ENCODE measurements around the gene PMAIP1.
A peak's percentile ranks its signal among the peaks of the same experiment; 100 is the strongest.

PMAIP1 gene

DNA sequence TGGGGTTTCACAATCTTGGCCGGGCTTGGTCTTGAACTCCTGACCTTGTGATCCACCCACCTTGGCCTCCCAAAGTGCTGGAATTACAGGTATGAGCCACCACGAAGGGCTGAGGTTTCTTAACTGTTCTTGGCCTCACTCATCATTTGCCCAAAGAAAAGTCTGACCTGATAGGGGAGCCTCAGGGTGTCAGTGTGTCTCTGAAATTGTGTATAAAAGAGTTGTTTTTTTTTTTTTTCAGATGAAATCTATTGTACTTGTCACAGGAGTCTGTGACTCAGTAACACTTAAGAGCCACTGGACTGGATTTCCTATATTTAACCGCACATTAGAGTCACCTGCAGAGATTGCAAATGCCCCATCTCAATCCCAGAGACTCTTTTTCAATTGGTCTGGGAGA lies 16.9 kb downstream of the PMAIP1 start:
- no peak for DNase-seq

DNA sequence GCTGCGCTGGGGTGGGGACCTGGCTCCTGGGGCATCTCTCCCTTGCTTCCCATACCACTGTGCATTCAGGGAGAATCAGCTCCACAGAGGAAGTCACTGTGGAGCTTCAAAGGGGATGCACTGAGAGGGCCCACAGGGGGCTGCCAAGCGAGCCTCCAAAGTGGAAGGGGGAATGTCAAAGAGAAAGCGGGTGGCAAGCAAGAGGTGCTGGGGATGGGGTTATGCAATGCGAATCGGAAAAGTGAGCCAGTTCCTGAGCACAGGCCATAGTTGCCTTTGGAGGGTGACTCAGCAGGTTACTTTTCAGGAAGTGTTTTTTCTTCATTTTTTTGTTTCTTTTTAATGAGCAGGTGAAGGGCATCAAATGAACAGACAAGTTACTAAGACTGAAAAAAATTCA lies 17.6 kb downstream of the PMAIP1 start:
- DNase-seq = no peak

DNA sequence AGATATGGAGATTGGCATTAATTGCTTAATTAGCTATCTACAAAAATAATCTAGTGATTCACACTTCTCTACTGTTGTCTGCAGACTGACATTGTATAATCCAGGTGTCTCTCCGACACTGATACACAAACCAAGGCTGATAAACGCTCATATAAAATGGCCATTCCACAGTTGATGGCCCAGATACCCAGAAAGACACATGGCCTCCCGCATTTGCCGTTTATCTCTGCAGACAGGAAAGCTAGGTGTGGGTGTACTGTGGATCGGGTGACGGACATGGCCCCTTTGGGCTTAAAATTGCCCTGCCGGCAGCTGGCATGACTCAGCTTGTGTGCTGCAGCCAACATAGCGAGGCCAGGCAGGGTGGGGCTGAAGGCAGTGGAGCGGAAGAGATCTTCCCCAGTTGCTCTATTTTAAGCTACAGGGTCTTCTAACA lies 18.5 kb downstream of the PMAIP1 start:
- DNase-seq = peak; percentile 81

DNA sequence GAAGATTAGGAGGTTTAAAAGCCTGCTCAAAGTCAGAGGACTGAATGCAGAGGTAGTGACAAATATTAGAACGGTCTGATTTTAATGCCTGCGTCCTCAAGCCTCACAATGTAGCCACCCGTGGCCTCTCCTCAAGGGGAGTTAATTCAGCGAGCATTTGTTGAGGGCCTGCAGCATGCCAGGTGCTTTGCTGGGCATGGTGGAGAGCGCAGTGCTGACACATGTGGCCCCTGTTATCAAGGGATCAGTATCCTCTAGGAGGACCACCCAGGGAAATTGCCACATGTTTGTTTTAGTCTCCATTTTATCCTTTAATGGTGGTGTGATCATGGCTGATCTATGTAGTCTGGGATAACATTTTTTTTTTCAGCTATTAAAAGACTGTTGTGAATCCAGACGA lies 19.2 kb downstream of the PMAIP1 start:
- DNase-seq = peak; percentile 81

DNA sequence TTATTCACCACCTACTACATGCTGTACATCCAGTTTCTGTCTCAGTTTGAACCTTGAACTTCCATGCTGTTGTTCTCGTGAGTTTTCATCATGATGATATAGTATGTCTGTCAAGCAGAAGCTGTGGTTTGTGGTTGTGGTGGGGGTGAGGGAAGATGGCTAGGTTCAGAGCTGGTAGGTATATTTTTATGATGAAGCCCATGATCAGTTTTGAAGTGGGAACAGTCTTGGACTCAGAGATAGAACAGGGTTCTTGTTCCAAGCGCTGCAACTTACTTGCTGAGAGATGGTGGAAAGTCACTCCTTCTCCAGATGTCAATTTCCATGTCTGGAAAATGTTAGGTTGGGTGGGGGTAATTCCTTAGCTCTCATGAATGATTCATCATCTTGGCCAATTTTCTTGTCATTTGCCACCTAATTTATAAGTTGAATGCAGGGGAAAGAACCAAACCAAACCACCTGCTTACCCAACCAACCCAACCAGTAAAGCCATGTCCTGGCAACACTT lies 21.6 kb downstream of the PMAIP1 start:
- DNase-seq = no peak

GRCh38 chr18:59923539-59924196 lies 23.9 kb downstream of the PMAIP1 start:
- DNase-seq = no peak

GRCh38 chr18:59926131-59926530 lies 26.3 kb downstream of the PMAIP1 start:
- DNase-seq = no peak

DNA sequence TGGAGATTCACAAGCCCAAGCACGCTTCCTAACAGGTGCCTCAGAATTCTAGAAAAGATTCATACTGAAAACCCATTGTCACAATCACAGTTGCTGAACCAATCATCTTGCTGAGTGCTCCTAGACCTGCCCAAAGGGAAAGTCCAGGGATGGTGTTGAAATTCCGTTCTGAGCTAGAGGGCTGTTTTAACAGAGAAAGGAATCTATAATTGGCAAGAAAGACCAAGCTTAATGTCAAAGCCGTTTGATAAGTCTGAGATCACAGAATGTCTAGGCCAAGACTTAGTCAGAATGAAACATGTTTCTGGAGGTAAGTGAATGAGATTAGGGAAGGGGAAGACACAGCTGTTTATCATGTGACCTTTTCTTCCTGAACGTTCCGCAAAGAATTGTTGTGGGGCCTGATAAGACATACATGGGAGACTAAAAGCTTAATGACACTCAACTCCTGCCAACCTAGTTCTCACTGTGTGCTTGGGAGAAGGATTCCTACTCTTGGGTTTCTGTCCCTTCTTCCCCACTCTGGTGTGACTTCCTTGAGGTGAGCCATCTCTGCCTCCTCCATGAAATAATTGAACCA lies 27.5 kb downstream of the PMAIP1 start:
- no peak for DNase-seq

- no peak for DNase-seq
These were observed 28.4 kb downstream of the PMAIP1 start for GRCh38 chr18:59928201-59928600.

GRCh38 chr18:59929621-59930295 lies 30.0 kb downstream of the PMAIP1 start:
- no peak for DNase-seq

DNA sequence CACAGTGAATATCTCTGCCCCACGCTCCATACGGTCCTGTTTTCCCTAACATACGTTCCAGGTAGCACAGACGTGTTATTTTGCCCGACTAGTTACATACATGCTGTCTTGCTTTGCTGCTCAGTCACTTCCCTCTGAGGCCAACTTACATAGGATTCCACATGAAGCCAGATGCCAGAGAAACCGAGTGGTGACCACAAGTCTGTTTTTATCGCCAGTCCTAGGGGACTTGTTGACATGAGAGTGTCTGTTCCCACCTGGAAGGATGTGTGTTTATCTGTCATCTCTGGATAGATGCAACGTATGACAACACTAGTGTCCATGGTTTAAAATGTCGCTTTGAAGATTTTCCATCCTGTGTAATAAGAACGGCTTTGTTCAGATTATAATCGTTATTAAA lies 32.6 kb downstream of the PMAIP1 start:
- DNase-seq = no peak

GRCh38 chr18:59938676-59939075 lies 38.9 kb downstream of the PMAIP1 start:
- no peak for DNase-seq

- no peak for DNase-seq
These were observed 39.3 kb downstream of the PMAIP1 start for GRCh38 chr18:59939127-59939526.

DNA sequence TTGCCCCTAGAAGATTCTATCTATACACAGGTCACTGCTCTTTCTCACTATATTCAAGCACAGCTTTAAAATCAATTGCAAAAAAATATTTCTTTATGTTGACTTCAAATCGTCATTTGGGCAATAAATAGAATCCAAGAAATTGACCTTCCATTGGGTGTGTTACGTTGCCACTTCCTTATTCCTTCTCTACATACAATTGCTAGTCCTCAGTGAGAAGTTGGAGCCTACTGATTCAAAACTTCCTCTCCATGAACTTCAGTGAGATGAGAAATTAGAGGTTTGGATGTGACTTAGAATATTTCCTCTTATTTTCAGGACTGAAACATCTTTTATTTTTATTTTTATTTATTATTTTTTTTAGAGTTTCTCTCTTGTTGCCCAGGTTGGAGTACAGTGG lies 40.3 kb downstream of the PMAIP1 start:
- DNase-seq = no peak

GRCh38 chr18:59941331-59941730 lies 41.5 kb downstream of the PMAIP1 start:
- DNase-seq = no peak

DNA sequence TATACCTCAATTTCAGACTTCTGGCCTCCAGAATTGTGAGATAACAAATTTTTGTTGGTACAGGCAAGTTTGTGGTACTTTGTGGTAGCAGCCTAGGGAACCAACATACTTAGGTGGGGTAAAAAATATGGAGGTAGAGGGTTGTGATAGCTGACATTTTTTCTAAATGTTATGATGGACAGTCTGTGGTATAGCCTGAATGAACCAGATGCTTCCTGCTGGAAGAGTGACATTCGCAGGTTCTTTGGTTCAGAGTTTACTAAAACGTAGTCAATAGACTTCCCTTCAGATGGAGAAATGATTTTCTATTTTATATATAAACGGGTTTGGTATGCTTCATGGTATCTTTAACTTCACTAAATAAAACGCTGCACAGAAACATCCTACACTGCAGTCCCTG lies 42.8 kb downstream of the PMAIP1 start:
- no peak for DNase-seq

DNA sequence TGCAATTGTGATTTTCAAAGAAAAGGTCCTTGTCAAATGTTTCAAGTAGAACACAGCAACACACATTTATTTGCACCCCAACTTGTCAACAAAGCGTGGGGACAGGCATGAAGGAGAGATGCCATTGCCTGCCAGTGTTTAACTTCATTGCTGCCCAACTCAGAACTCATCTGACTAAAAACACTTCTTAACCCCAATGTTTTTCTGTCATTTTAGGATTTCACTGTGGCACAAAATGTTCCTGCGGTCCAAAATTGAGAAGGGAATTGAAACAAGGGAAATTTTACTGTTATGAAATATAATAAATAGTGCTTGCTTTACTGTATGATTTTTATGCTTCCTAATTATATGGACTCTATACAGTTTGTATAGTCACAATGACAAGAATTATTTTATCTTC lies 45.7 kb downstream of the PMAIP1 start:
- DNase-seq = no peak

GRCh38 chr18:59950215-59950944 lies 50.6 kb downstream of the PMAIP1 start:
- DNase-seq = no peak

DNA sequence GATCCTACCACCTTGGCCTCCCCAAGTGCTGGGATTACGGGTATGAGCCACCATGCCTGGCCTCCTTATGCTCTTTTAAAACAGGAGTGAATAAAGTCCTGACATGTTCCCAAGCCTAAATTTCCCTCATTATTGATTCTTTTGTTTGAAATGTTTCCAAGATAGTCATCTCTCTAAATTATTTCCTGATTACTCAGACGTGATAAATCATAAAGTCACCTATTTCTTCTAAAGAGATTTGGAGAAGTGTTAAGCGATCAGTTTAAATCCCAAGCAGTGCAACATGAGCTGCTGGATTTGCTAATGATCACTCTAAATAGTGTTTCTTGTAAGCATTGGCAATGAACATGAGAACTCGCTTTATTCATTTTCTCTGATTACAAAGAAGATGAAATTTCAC lies 51.8 kb downstream of the PMAIP1 start:
- DNase-seq = no peak

DNA sequence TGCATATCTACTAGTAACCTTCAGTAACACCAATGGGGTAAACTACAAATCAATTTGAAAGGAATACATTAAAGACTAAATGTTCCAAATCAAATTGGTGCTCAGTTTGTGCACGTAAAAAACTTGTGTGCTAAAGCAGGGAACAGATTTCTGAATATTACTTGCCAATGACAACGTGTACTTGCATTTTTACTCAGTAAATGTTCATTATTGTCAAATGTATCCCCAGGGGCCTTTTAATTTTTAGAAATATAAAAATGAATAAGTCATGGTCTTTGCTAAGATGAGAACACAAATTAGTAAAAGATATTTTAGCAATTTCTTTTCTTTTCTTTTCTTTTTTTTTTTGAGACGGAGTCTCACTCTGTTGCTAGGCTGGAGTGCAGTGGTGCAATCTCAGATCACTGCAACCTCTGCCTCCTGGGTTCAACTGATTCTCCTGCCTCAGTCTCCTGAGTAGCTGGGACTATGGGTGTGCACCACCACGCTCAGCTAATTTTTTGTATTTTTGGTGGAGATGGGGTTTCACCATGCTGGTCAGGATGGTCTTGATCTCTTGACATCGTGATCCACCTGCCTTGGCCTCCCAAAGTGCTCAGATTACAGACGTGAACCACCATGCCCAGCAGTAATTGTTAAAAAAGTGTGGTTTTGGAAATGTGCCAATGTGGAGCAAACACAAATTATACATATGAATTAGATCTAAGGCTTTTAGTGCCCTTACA lies 52.6 kb downstream of the PMAIP1 start:
- no peak for DNase-seq
